ENCODE measurements around the gene DLGAP1.

GRCh38 chr18:3610813-3611212 is 844.3 kb downstream of the DLGAP1 start:
- TF ChIP-seq KDM1A (IDR thresholded peaks at IDR 0.05; ENCODE audit: borderline replicate concordance, low read length) (no peak), HDAC2 (IDR thresholded peaks at IDR 0.05; ENCODE audit: borderline replicate concordance in 1 of 2, low read depth in 2 of 2, low read length in 2 of 2) (no peak), CTCF (IDR thresholded peaks at IDR 0.05; ENCODE audit: control extremely low read depth in 1 of 3, insufficient read depth in 1 of 3, low read depth in 1 of 3, low read length in 3 of 3) (no peak), EGR1 (IDR thresholded peaks at IDR 0.05; ENCODE audit: borderline replicate concordance, low read depth, low read length) (no peak), YY1 (IDR thresholded peaks at IDR 0.05; ENCODE audit: low read depth, low read length) (no peak), MAX (IDR thresholded peaks at IDR 0.05) (no peak), USF2 (IDR thresholded peaks at IDR 0.05; ENCODE audit: low read length) (no peak), CHD2 (IDR thresholded peaks at IDR 0.05; ENCODE audit: low read length) (no peak), EZH2 (IDR thresholded peaks at IDR 0.05; ENCODE audit: low read depth, low read length, severe bottlenecking) (no peak), POLR2A (IDR thresholded peaks at IDR 0.05; ENCODE audit: control extremely low read depth in 1 of 2, low read depth in 2 of 2, low read length in 2 of 2) (no peak), CEBPB (IDR thresholded peaks at IDR 0.05; ENCODE audit: low read depth, low read length) (no peak)
